Activated CD4-positive, alpha-beta T cell treated with anti-CD3 and anti-CD28 coated beads for 36 hours (primary cell): ENCODE measurements around the gene ITPR2. TPM values are rescaled to one million over a fixed set of nuclear protein-coding genes. Genes with fewer than 3 reads are reported as not detected.

Experiments used
- ATAC-seq: fragments of 200-7000 bp; cut with Tn5 transposase; one replicate; pipeline ENCODE4 v1.10.0; 2021; ENCODE audit warnings: mild to moderate bottlenecking, moderate library complexity
- CTCF ChIA-PET: fragments of 350-600 bp; sonication (Branson Sonifier 250); formaldehyde crosslinking; loops from one replicate; lab custom pipeline; 2021; ENCODE audit warnings: antibody characterized with exemption; lab: Charles Lee
- POLR2A ChIA-PET: fragments of 350-600 bp; sonication (Branson Sonifier 250); formaldehyde crosslinking; loops from one replicate; lab custom pipeline; 2021; ENCODE audit warnings: antibody characterized with exemption, inconsistent platforms; lab: Charles Lee
- DNase-seq: peaks from one replicate; pipeline ENCODE4 v3.0.0-alpha.2; 2020
- H3K27ac Mint-ChIP-seq: one replicate; pipeline ENCODE4 v1.8.0; 2021; ENCODE audit warnings: mixed read lengths
- H3K27me3 Mint-ChIP-seq: one replicate; pipeline ENCODE4 v1.8.0; 2021; ENCODE audit warnings: mixed read lengths
- H3K36me3 Mint-ChIP-seq: one replicate; pipeline ENCODE4 v1.8.0; 2021; ENCODE audit warnings: low read depth, mixed read lengths
- H3K4me1 Mint-ChIP-seq: one replicate; pipeline ENCODE4 v1.8.0; 2021; ENCODE audit warnings: mixed read lengths
- H3K4me3 Mint-ChIP-seq: one replicate; pipeline ENCODE4 v1.8.0; 2021; ENCODE audit warnings: mild to moderate bottlenecking, moderate library complexity, mixed read lengths
- H3K9me3 Mint-ChIP-seq: one replicate; pipeline ENCODE4 v1.8.0; 2021; ENCODE audit warnings: low read depth, mixed read lengths
- intact Hi-C, 2 experiments: fragments of 100-400 bp; cut with DNase I in 1 of 2; cut with micrococcal nuclease in 1 of 2; formaldehyde crosslinking; loops; one replicate each; pipeline versions ENCODE4 v1.14.2 to v1.15.1; 2022 to 2024; cut with DNase I, micrococcal nuclease
- total RNA-seq, 2 experiments: library from RNA; stranded (reverse); gene quantifications; one replicate each; pipeline ENCODE4 v1.2.3, GENCODE V29; 2021

The ITPR2 gene
- total RNA-seq, 2 experiments from 2014 or later = 27.3 to 28.6 TPM

GRCh38 chr12:26303418-26303817 lies 529.6 kb downstream of the ITPR2 start:
- intact Hi-C loops = no loop called here

GRCh38 chr12:26302776-26303175 lies 530.2 kb downstream of the ITPR2 start:
- Mint-ChIP-seq H3K4me3 (no peak overlapping the region), H3K4me1 (peaks cover 19% of the 10 kb centered on the region), H3K27me3 (peaks cover 10% of the 10 kb centered on the region), H3K9me3 (peaks cover 1% of the 10 kb centered on the region), H3K27ac (no peak overlapping the region), H3K36me3 (no peaks in the 10 kb centered on the region)
- POLR2A ChIA-PET = no interaction called here
- DNase-seq = no peak
- intact Hi-C loops = no loop called here
- no peak for ATAC-seq
- CTCF ChIA-PET = no interaction called here

More at GRCh38 chr12:26303418-26303817, 529.6 kb downstream of the ITPR2 start:
- Mint-ChIP-seq H3K27me3 (peaks cover 10% of the 10 kb centered on the region), H3K36me3 (no peaks in the 10 kb centered on the region), H3K9me3 (peaks cover 3% of the 10 kb centered on the region), H3K27ac (no peak overlapping the region), H3K4me1 (peaks cover 12% of the 10 kb centered on the region), H3K4me3 (no peak overlapping the region)
- ATAC-seq = no peak
- POLR2A ChIA-PET = no interaction called here
- CTCF ChIA-PET = interaction anchor here (0.6 kb wide), 1 partner anchor 181 kb away, joined by 4 read pairs; no protein-coding TSS in a partner anchor
- no peak for DNase-seq

GRCh38 chr12:26299751-26300150 lies 533.2 kb downstream of the ITPR2 start:
- no peak for ATAC-seq

GRCh38 chr12:26298785-26299621 lies 534.0 kb downstream of the ITPR2 start:
- CTCF ChIA-PET = interaction anchor here (1.1 to 2.0 kb wide), 2 partner anchors 11 to 14 kb away, joined by 4 to 8 read pairs; no protein-coding TSS in a partner anchor
- Mint-ChIP-seq H3K9me3 (no peaks in the 10 kb centered on the region), H3K36me3 (no peaks in the 10 kb centered on the region), H3K27ac (no peak overlapping the region), H3K4me3 (no peak overlapping the region), H3K27me3 (peaks cover 9% of the 10 kb centered on the region), H3K4me1 (peaks cover 24% of the 10 kb centered on the region)
- ATAC-seq = peak; percentile 96
- intact Hi-C loops = loop anchor here (1.0 kb wide), 1 partner anchor 25 kb away; no protein-coding TSS in a partner anchor
- no peak for DNase-seq
- POLR2A ChIA-PET = no interaction called here

More at GRCh38 chr12:26299751-26300150, 533.2 kb downstream of the ITPR2 start:
- no peak overlapping the region for H3K4me3 Mint-ChIP-seq
- no peaks in the 10 kb centered on the region for H3K9me3 Mint-ChIP-seq
- intact Hi-C loops = loop anchor here (1.0 kb wide), 1 partner anchor 25 kb away; no protein-coding TSS in a partner anchor
- no peak overlapping the region for H3K27ac Mint-ChIP-seq
- POLR2A ChIA-PET = no interaction called here
- H3K4me1 Mint-ChIP-seq = peaks cover 24% of the 10 kb centered on the region
- no peak for DNase-seq
- no peaks in the 10 kb centered on the region for H3K36me3 Mint-ChIP-seq
- CTCF ChIA-PET = no interaction called here
- H3K27me3 Mint-ChIP-seq = peaks cover 10% of the 10 kb centered on the region

GRCh38 chr12:26297396-26298070 lies 535.5 kb downstream of the ITPR2 start:
- peaks cover 7% of the 10 kb centered on the region for H3K27me3 Mint-ChIP-seq
- H3K9me3 Mint-ChIP-seq = no peaks in the 10 kb centered on the region
- POLR2A ChIA-PET = interaction anchor here (0.7 kb wide), 1 partner anchor 213 kb away, joined by 3 read pairs; no protein-coding TSS in a partner anchor
- intact Hi-C loops = no loop called here
- H3K27ac Mint-ChIP-seq = peak overlapping the region; percentile 30
- ATAC-seq = peak; percentile 50
- H3K36me3 Mint-ChIP-seq = no peaks in the 10 kb centered on the region
- peak; percentile 41 for DNase-seq
- H3K4me1 Mint-ChIP-seq = peaks cover 24% of the 10 kb centered on the region
- no peak overlapping the region for H3K4me3 Mint-ChIP-seq
- CTCF ChIA-PET = interaction anchor here (0.6 to 2.0 kb wide), 2 partner anchors 9 to 165 kb away, joined by 3 to 8 read pairs; no protein-coding TSS in a partner anchor

GRCh38 chr12:26295001-26295400 lies 538.0 kb downstream of the ITPR2 start:
- H3K9me3 Mint-ChIP-seq = no peaks in the 10 kb centered on the region
- no peaks in the 10 kb centered on the region for H3K36me3 Mint-ChIP-seq
- intact Hi-C loops = no loop called here
- H3K4me3 Mint-ChIP-seq = no peak overlapping the region
- H3K4me1 Mint-ChIP-seq = peaks cover 28% of the 10 kb centered on the region
- H3K27me3 Mint-ChIP-seq = peaks cover 7% of the 10 kb centered on the region
- ChIA-PET CTCF (no interaction called here), POLR2A (no interaction called here)
- H3K27ac Mint-ChIP-seq = no peak overlapping the region
- no peak for ATAC-seq
- DNase-seq = no peak

GRCh38 chr12:26293612-26294011 lies 539.4 kb downstream of the ITPR2 start:
- no peak overlapping the region for H3K27ac Mint-ChIP-seq
- H3K36me3 Mint-ChIP-seq = no peaks in the 10 kb centered on the region
- ATAC-seq (no peak), DNase-seq (no peak)
- H3K4me1 Mint-ChIP-seq = peaks cover 16% of the 10 kb centered on the region
- no peak overlapping the region for H3K4me3 Mint-ChIP-seq
- CTCF ChIA-PET = interaction anchor here (0.6 to 0.8 kb wide), 2 partner anchors 10 to 20 kb away, joined by 3 read pairs; no protein-coding TSS in a partner anchor
- intact Hi-C loops = no loop called here
- POLR2A ChIA-PET = no interaction called here
- no peaks in the 10 kb centered on the region for H3K9me3 Mint-ChIP-seq
- H3K27me3 Mint-ChIP-seq = peaks cover 3% of the 10 kb centered on the region

GRCh38 chr12:26292596-26292995 lies 540.4 kb downstream of the ITPR2 start:
- POLR2A ChIA-PET = no interaction called here

GRCh38 chr12:26290565-26290964 lies 542.4 kb downstream of the ITPR2 start:
- no peak overlapping the region for H3K4me3 Mint-ChIP-seq
- DNase-seq = no peak
- intact Hi-C loops = no loop called here
- CTCF ChIA-PET = no interaction called here
- no peaks in the 10 kb centered on the region for H3K36me3 Mint-ChIP-seq
- H3K9me3 Mint-ChIP-seq = no peaks in the 10 kb centered on the region
- no peaks in the 10 kb centered on the region for H3K27me3 Mint-ChIP-seq
- no peak overlapping the region for H3K27ac Mint-ChIP-seq
- no peak for ATAC-seq
- peaks cover 4% of the 10 kb centered on the region for H3K4me1 Mint-ChIP-seq
- POLR2A ChIA-PET = no interaction called here

More at GRCh38 chr12:26292596-26292995, 540.4 kb downstream of the ITPR2 start:
- CTCF ChIA-PET = no interaction called here
- intact Hi-C loops = no loop called here
- no peak overlapping the region for H3K27ac Mint-ChIP-seq
- ATAC-seq (no peak), DNase-seq (no peak)
- H3K4me1 Mint-ChIP-seq = peaks cover 7% of the 10 kb centered on the region
- no peak overlapping the region for H3K4me3 Mint-ChIP-seq
- H3K9me3 Mint-ChIP-seq = no peaks in the 10 kb centered on the region
- peaks cover 3% of the 10 kb centered on the region for H3K27me3 Mint-ChIP-seq
- H3K36me3 Mint-ChIP-seq = no peaks in the 10 kb centered on the region

- ATAC-seq = no peak
- Mint-ChIP-seq H3K27ac (no peak overlapping the region), H3K36me3 (no peaks in the 10 kb centered on the region), H3K9me3 (no peaks in the 10 kb centered on the region), H3K4me1 (peaks cover 8% of the 10 kb centered on the region), H3K27me3 (no peaks in the 10 kb centered on the region), H3K4me3 (no peak overlapping the region)
- POLR2A ChIA-PET = no interaction called here
- no peak for DNase-seq
- intact Hi-C loops = no loop called here
- CTCF ChIA-PET = interaction anchor here (0.5 to 2.0 kb wide), 2 partner anchors 11 to 163 kb away, joined by 3 to 8 read pairs; partner anchors contain the start of gene BHLHE41
Observed at GRCh38 chr12:26287671-26288381, 545.2 kb downstream of the ITPR2 start.
